Measurements from ENCODE around the gene KRT27.

- TF ChIP-seq CTCF (IDR thresholded peaks at IDR 0.05; ENCODE audit: extremely low read depth in 1 of 2, insufficient read depth in 1 of 2, low read depth in 1 of 2, low read length in 2 of 2) (no peak), MAX (IDR thresholded peaks at IDR 0.05; ENCODE audit: insufficient read depth, insufficient read length) (no peak), POLR2A (IDR thresholded peaks at IDR 0.05; ENCODE audit: low read depth, low read length) (no peak), POLR2AphosphoS5 (IDR thresholded peaks at IDR 0.05; ENCODE audit: insufficient read depth, low read depth, low read length) (no peak)
These were observed 43.8 kb downstream of the KRT27 start for GRCh38 chr17:40738553-40738952.
